ENCODE results near the gene FNIP1.
A peak's percentile ranks its signal among the peaks of the same experiment; 100 is the strongest.

DNA sequence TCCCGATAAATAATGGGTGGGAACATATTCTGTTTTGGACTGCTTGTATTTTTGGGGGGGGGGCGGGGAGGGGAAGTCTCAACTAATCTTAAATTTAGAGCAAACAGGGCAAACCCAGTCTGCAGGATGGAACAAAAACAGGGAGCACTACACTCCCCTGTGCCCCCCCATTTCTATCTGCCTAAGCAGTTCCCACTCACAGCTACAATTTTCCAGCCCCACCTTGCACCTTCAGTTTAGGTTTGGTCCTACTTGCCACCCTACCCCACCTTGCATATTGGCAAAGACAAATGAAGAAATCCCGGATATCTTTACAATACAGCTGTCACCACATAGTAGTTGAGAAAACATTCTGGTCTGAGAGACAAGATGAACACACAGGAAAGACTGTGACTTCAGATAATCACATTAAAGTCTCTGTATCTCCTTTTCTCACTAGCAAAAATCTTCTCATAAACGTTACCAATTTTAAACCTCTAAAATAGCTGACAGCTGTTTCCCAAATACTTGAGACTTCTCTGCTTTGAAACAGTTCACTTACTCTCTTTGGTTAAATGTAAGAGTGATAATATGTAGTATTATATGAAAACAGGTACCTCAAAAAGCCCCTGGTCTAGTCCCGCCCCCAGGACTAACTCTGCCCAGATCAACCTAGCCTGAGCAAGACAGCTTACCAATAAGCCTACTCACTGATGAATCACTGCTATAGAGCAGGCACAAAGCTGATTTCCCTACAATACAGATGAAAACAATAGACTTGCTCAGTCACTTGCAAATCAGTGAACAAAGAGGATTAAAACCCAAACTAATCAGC, 156.6 kb downstream of the FNIP1 start:
- TF ChIP-seq SREBF2 (CRISPR knock-in tag; IDR thresholded peaks at IDR 0.05) (no peak), PHF21A (IDR thresholded peaks at IDR 0.05; ENCODE audit: borderline replicate concordance, low read depth) (no peak), TAF1 (IDR thresholded peaks at IDR 0.05; ENCODE audit: control insufficient read depth, extremely low read depth, insufficient read depth, low read length, severe bottlenecking) (no peak), EP300 (IDR thresholded peaks at IDR 0.05; ENCODE audit: low read length) (peak; percentile 68), ZNF24 (IDR thresholded peaks at IDR 0.05) (no peak), BRD4 (IDR thresholded peaks at IDR 0.05) (no peak), SP2 (IDR thresholded peaks at IDR 0.05; ENCODE audit: extremely low read depth, low read depth, low read length, poor library complexity, severe bottlenecking) (no peak), SIN3B (IDR thresholded peaks at IDR 0.05; ENCODE audit: low read depth) (no peak)
- TF ChIP-seq, protein P1, sequence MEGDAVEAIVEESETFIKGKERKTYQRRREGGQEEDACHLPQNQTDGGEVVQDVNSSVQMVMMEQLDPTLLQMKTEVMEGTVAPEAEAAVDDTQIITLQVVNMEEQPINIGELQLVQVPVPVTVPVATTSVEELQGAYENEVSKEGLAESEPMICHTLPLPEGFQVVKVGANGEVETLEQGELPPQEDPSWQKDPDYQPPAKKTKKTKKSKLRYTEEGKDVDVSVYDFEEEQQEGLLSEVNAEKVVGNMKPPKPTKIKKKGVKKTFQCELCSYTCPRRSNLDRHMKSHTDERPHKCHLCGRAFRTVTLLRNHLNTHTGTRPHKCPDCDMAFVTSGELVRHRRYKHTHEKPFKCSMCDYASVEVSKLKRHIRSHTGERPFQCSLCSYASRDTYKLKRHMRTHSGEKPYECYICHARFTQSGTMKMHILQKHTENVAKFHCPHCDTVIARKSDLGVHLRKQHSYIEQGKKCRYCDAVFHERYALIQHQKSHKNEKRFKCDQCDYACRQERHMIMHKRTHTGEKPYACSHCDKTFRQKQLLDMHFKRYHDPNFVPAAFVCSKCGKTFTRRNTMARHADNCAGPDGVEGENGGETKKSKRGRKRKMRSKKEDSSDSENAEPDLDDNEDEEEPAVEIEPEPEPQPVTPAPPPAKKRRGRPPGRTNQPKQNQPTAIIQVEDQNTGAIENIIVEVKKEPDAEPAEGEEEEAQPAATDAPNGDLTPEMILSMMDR (IDR thresholded peaks at IDR 0.05 in 2 of 3, conservative IDR thresholded peaks at IDR 0.05 in 1 of 3; ENCODE audit: insufficient read depth in 2 of 3, low read depth in 1 of 3, low read length in 3 of 3) = no peak
- TF ChIP-seq, protein P2, sequence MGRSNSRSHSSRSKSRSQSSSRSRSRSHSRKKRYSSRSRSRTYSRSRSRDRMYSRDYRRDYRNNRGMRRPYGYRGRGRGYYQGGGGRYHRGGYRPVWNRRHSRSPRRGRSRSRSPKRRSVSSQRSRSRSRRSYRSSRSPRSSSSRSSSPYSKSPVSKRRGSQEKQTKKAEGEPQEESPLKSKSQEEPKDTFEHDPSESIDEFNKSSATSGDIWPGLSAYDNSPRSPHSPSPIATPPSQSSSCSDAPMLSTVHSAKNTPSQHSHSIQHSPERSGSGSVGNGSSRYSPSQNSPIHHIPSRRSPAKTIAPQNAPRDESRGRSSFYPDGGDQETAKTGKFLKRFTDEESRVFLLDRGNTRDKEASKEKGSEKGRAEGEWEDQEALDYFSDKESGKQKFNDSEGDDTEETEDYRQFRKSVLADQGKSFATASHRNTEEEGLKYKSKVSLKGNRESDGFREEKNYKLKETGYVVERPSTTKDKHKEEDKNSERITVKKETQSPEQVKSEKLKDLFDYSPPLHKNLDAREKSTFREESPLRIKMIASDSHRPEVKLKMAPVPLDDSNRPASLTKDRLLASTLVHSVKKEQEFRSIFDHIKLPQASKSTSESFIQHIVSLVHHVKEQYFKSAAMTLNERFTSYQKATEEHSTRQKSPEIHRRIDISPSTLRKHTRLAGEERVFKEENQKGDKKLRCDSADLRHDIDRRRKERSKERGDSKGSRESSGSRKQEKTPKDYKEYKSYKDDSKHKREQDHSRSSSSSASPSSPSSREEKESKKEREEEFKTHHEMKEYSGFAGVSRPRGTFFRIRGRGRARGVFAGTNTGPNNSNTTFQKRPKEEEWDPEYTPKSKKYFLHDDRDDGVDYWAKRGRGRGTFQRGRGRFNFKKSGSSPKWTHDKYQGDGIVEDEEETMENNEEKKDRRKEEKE (IDR thresholded peaks at IDR 0.05; ENCODE audit: borderline replicate concordance in 1 of 2, control insufficient read depth in 1 of 2, low read depth in 2 of 2, low read length in 1 of 2) = no peak
- TF ChIP-seq, protein P3, sequence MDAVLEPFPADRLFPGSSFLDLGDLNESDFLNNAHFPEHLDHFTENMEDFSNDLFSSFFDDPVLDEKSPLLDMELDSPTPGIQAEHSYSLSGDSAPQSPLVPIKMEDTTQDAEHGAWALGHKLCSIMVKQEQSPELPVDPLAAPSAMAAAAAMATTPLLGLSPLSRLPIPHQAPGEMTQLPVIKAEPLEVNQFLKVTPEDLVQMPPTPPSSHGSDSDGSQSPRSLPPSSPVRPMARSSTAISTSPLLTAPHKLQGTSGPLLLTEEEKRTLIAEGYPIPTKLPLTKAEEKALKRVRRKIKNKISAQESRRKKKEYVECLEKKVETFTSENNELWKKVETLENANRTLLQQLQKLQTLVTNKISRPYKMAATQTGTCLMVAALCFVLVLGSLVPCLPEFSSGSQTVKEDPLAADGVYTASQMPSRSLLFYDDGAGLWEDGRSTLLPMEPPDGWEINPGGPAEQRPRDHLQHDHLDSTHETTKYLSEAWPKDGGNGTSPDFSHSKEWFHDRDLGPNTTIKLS (IDR thresholded peaks at IDR 0.05; ENCODE audit: borderline replicate concordance, low read depth) = no peak
- TF ChIP-seq, protein P4, sequence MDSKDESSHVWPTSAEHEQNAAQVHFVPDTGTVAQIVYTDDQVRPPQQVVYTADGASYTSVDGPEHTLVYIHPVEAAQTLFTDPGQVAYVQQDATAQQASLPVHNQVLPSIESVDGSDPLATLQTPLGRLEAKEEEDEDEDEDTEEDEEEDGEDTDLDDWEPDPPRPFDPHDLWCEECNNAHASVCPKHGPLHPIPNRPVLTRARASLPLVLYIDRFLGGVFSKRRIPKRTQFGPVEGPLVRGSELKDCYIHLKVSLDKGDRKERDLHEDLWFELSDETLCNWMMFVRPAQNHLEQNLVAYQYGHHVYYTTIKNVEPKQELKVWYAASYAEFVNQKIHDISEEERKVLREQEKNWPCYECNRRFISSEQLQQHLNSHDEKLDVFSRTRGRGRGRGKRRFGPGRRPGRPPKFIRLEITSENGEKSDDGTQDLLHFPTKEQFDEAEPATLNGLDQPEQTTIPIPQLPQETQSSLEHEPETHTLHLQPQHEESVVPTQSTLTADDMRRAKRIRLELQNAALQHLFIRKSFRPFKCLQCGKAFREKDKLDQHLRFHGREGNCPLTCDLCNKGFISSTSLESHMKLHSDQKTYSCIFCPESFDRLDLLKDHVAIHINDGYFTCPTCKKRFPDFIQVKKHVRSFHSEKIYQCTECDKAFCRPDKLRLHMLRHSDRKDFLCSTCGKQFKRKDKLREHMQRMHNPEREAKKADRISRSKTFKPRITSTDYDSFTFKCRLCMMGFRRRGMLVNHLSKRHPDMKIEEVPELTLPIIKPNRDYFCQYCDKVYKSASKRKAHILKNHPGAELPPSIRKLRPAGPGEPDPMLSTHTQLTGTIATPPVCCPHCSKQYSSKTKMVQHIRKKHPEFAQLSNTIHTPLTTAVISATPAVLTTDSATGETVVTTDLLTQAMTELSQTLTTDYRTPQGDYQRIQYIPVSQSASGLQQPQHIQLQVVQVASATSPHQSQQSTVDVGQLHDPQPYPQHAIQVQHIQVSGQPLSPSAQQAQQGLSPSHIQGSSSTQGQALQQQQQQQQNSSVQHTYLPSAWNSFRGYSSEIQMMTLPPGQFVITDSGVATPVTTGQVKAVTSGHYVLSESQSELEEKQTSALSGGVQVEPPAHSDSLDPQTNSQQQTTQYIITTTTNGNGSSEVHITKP (IDR thresholded peaks at IDR 0.05; ENCODE audit: partially characterized antibody) = peak; percentile 72

Data from K562 (cell line).